HCT116 (cell line): ENCODE measurements around the gene CCDC9. TPM values are rescaled to one million over a fixed set of nuclear protein-coding genes. Genes with fewer than 3 reads are reported as not detected.

Experiments
- ATAC-seq: fragments of 200-7000 bp; cut with Tn5 transposase; 2 replicates; pipeline ENCODE4 v1.9.1; 2020; ENCODE audit warnings: mild to moderate bottlenecking, moderate library complexity
- BruUV-seq: library from RNA; stranded (reverse); fragments of 400-500 nt; replicated peaks from 2 replicates; lab custom pipeline; 2021; lab: Mats Ljungman, UMichigan
- CTCF ChIA-PET: fragments of 300-600 bp; sonication (Branson Sonifier 250); formaldehyde crosslinking; loops from one replicate; lab custom pipeline; 2021; ENCODE audit warnings: antibody characterized with exemption; lab: Charles Lee
- POLR2A ChIA-PET: fragments of 300-600, 350-600 bp; sonication (Branson Sonifier 250); formaldehyde crosslinking; loops from one replicate; lab custom pipeline; 2021; ENCODE audit warnings: antibody characterized with exemption; lab: Charles Lee
- RAD21 ChIA-PET, 2 experiments: fragments of 300-600 bp; sonication (Branson Sonifier 250); formaldehyde crosslinking; loops; one replicate each; lab custom pipeline; 2023; ENCODE audit warnings: low total read pairs in 2 of 2; ENCODE audit not compliant: uncharacterized antibody in 2 of 2, unreplicated experiment in 2 of 2, low non-redundant PET in 1 of 2; lab: Charles Lee
- DNase-seq: peaks from one replicate; pipeline ENCODE4 v3.0.0-alpha.2; 2010; ENCODE audit warnings: low read depth, low spot score
- H2AFZ ChIP-seq: fragments of 200-600 bp; shearing (Covaris generic), sonication (generic); 2 replicates; pipeline ENCODE4 v1.6.1; 2017; ENCODE audit warnings: low read depth, mixed run types, mixed read lengths, antibody characterized with exemption, low read length; ENCODE audit not compliant: poor library complexity, severe bottlenecking
- H3K27ac ChIP-seq: 2 replicates; pipeline ENCODE4 v1.5.1; 2012; ENCODE audit warnings: low read depth, low read length
- H3K27me3 ChIP-seq: fragments of 200-600 bp; sonication (generic); 2 replicates; pipeline ENCODE4 v1.6.1; 2016; ENCODE audit warnings: mixed run types, low read length, mixed read lengths; ENCODE audit not compliant: insufficient read depth
- H3K36me3 ChIP-seq, 2 experiments: fragments of 200-500 bp in 1 of 2; fragments of 200-600 bp in 1 of 2; sonication (Bioruptor generic) in 1 of 2; sonication (generic) in 1 of 2; 2 replicates each; pipeline versions ENCODE4 v1.5.1 to v1.6.1; 2014 to 2016; ENCODE audit warnings: low read length in 2 of 2, inconsistent platforms in 1 of 2, mixed read lengths in 1 of 2, mixed run types in 1 of 2; ENCODE audit not compliant: insufficient read depth in 2 of 2, control insufficient read depth in 1 of 2
- H3K4me1 ChIP-seq, 2 experiments: fragments of 200-600 bp in 1 of 2; sonication (generic) in 1 of 2; 2 replicates each; pipeline versions ENCODE4 v1.5.1 to v1.6.1; 2012 to 2017; ENCODE audit warnings: low read length in 2 of 2, inconsistent platforms in 1 of 2, mild to moderate bottlenecking in 1 of 2, mixed read lengths in 1 of 2, mixed run types in 1 of 2, moderate library complexity in 1 of 2; ENCODE audit not compliant: insufficient read depth in 2 of 2, control insufficient read depth in 1 of 2
- H3K4me2 ChIP-seq: fragments of 200-600 bp; sonication (generic); 2 replicates; pipeline ENCODE4 v1.6.1; 2017; ENCODE audit warnings: mixed run types, low read length, mixed read lengths
- H3K4me3 ChIP-seq, 2 experiments: fragments of 200-600 bp in 1 of 2; sonication (generic) in 1 of 2; replicated peaks in 1 of 2; 2 replicates each; pipeline ENCODE4 v1.5.1; 2011 to 2016; ENCODE audit warnings: low read length in 2 of 2, control low read depth in 1 of 2, low read depth in 1 of 2, mild to moderate bottlenecking in 1 of 2, mixed read lengths in 1 of 2, mixed run types in 1 of 2
- H3K79me2 ChIP-seq: fragments of 200-600 bp; sonication (generic); 2 replicates; pipeline ENCODE4 v1.6.1; 2017; ENCODE audit warnings: mild to moderate bottlenecking, mixed run types, low read length, moderate library complexity, mixed read lengths; ENCODE audit not compliant: insufficient read depth
- H3K9ac ChIP-seq: fragments of 200-600 bp; sonication (generic); 2 replicates; pipeline ENCODE4 v1.6.1; 2016; ENCODE audit warnings: low read length, mixed read lengths
- H3K9me2 ChIP-seq: fragments of 200-600 bp; sonication (generic), shearing (Covaris generic); 2 replicates; pipeline ENCODE4 v1.6.1; 2017; ENCODE audit warnings: mixed run types, mild to moderate bottlenecking, moderate library complexity; ENCODE audit not compliant: insufficient read depth
- H3K9me3 ChIP-seq, 2 experiments: fragments of 200-500 bp in 1 of 2; fragments of 200-600 bp in 1 of 2; sonication (Bioruptor generic) in 1 of 2; sonication (generic) in 1 of 2; 2 replicates each; pipeline ENCODE4 v1.6.1; 2014 to 2017; ENCODE audit warnings: low read length in 2 of 2, mixed read lengths in 2 of 2, inconsistent platforms in 1 of 2, low read depth in 1 of 2, mild to moderate bottlenecking in 1 of 2, mixed run types in 1 of 2, moderate library complexity in 1 of 2; ENCODE audit not compliant: control insufficient read depth in 1 of 2, insufficient read depth in 1 of 2
- H4K20me1 ChIP-seq: fragments of 200-600 bp; sonication (generic), shearing (Covaris generic); 2 replicates; pipeline ENCODE4 v1.6.1; 2017; ENCODE audit warnings: mixed run types, mild to moderate bottlenecking, moderate library complexity; ENCODE audit not compliant: insufficient read depth
- ATF3 ChIP-seq: IDR thresholded peaks from 2 replicates; pipeline ENCODE4 v1.6.1; 2012
- CBX3 ChIP-seq: IDR thresholded peaks from 2 replicates; pipeline ENCODE4 v1.6.1; 2012; ENCODE audit warnings: low read depth
- CEBPB ChIP-seq: IDR thresholded peaks from 2 replicates; pipeline ENCODE4 v1.6.1; 2012; ENCODE audit warnings: low read depth
- EGR1 ChIP-seq: IDR thresholded peaks from 2 replicates; pipeline ENCODE4 v1.6.1; 2012; ENCODE audit warnings: low read depth
- EZH2 ChIP-seq: fragments of 200-600 bp; sonication (generic); IDR thresholded peaks from 2 replicates; pipeline ENCODE4 v1.6.1; 2017; ENCODE audit warnings: antibody characterized with exemption, mixed run types
- JUND ChIP-seq: IDR thresholded peaks from 2 replicates; pipeline ENCODE4 v1.6.1; 2012
- MAX ChIP-seq: IDR thresholded peaks from 2 replicates; pipeline ENCODE4 v1.6.1; 2012
- POLR2A ChIP-seq: IDR thresholded peaks from 2 replicates; pipeline ENCODE4 v1.7.0; 2011; ENCODE audit warnings: borderline replicate concordance; ENCODE audit not compliant: insufficient read depth, insufficient read length; ENCODE audit errors: extremely low read depth
- POLR2AphosphoS5 ChIP-seq: IDR thresholded peaks from 2 replicates; pipeline ENCODE4 v1.6.1; 2011; ENCODE audit warnings: mild to moderate bottlenecking, low read depth, low read length, moderate library complexity
- SIN3A ChIP-seq: IDR thresholded peaks from 2 replicates; pipeline ENCODE4 v1.6.1; 2012; ENCODE audit warnings: low read depth
- SP1 ChIP-seq: IDR thresholded peaks from 2 replicates; pipeline ENCODE4 v1.6.1; 2012; ENCODE audit warnings: low read depth
- YY1 ChIP-seq: IDR thresholded peaks from 2 replicates; pipeline ENCODE4 v1.6.1; 2011; ENCODE audit warnings: low read length, low read depth, moderate library complexity, mild to moderate bottlenecking; ENCODE audit not compliant: insufficient replicate concordance; ENCODE audit errors: extremely low read depth
- ZBTB33 ChIP-seq: IDR thresholded peaks from 2 replicates; pipeline ENCODE4 v1.6.1; 2011; ENCODE audit warnings: mild to moderate bottlenecking, low read length, moderate library complexity; ENCODE audit not compliant: insufficient replicate concordance; ENCODE audit errors: extremely low read depth
- ZFX ChIP-seq: fragments of 450-650 bp; IDR thresholded peaks from 2 replicates; pipeline ENCODE4 v1.6.1; 2017
- intact Hi-C: fragments of 100-400 bp; cut with micrococcal nuclease; formaldehyde crosslinking; loops from 2 replicates; pipeline ENCODE4 v1.10.0; 2022
- total RNA-seq: library from RNA; stranded (reverse); gene quantifications from one replicate; pipeline ENCODE4 v1.2.1, GENCODE V29; 2021; ENCODE audit not compliant: unreplicated experiment

CCDC9 gene
- total RNA-seq, 1 experiment from 2014 or later: 40.6 TPM

- Histone ChIP-seq H3K9me3 (no peaks in the 10 kb centered on the region), H3K27me3 (no peaks in the 10 kb centered on the region), H3K79me2 (peaks cover 22% of the 10 kb centered on the region), H3K4me3 (peak overlapping the region; percentile 76 to 78)
- no TSS peak for BruUV-seq
- peak; percentile 65; the same call in 1 of the 2 replicates for TF ChIP-seq EGR1
- 0 out of 2 replicates have a peak, but pooled peaks have one; percentile 14 for TF ChIP-seq JUND
- TF ChIP-seq POLR2A: peak; percentile 14
- TF ChIP-seq SIN3A: peak; percentile 17
- TF ChIP-seq EZH2: no peak
- TF ChIP-seq ATF3: no peak
- TF ChIP-seq POLR2AphosphoS5: peak; percentile 71
- TF ChIP-seq CBX3: no peak
- TF ChIP-seq ZBTB33: no peak
- peak; percentile 2; the same call in 1 of the 2 replicates for TF ChIP-seq MAX
- TF ChIP-seq YY1: peak; percentile 23
- peak; percentile 3; the same call in 1 of the 2 replicates for TF ChIP-seq ZFX
- TF ChIP-seq SP1: peak; percentile 46; the same call in 1 of the 2 replicates
- TF ChIP-seq CEBPB: peak; percentile 91; the same call in 1 of the 2 replicates
- TF ChIP-seq, all 23 proteins: peak for 10
- intact Hi-C loops: no loop called here
- Histone ChIP-seq H4K20me1 (no peaks in the 10 kb centered on the region), H3K4me1 (peaks cover 27 to 66% of the 10 kb centered on the region in 2 experiments), H3K9me2 (no peaks in the 10 kb centered on the region), H3K36me3 (no peaks in the 10 kb centered on the region), H3K27ac (peak overlapping the region; percentile 97), H3K9ac (peak overlapping the region; percentile 87), H2AFZ (no peak overlapping the region), H3K4me2 (peak overlapping the region; percentile 100)
- ATAC-seq (peak; percentile 39), DNase-seq (peak; percentile 87)
- ChIA-PET POLR2A (interaction anchor here (0.8 to 3.5 kb wide), 7 partner anchors 13 to 114 kb away, joined by 3 to 39 read pairs (median 8); partner anchors contain the start of gene ZC3H4), RAD21 (no interaction called here), CTCF (interaction anchor here (2.6 to 2.7 kb wide), 2 partner anchors 17 kb away, joined by 16 read pairs; no protein-coding TSS in a partner anchor)
Observed at GRCh38 chr19:47227352-47228167, 28.8 kb upstream of the CCDC9 start.
